Stimulated activated CD4-positive, alpha-beta T cell treated with anti-CD3 and anti-CD28 coated beads, TNF-alpha, amount 100 ng/mL, for 24 hours (primary cell): Measurements from ENCODE around the gene BIRC3.
"Not testable (repeated sequence)": the region's sequence is repeated elsewhere in the genome, so short reads cannot be mapped to it uniquely, and the experiment has no call there.

Experiments used
- DNase-seq, 3 experiments: peaks; one replicate each; pipeline ENCODE4 v3.0.0-alpha.2; 2020; ENCODE audit warnings: low read depth in 3 of 3

BIRC3 gene

GRCh38 chr11:102374633-102375424 is 57.5 kb downstream of the BIRC3 start:
- DNase-seq, result not testable (repeated sequence)

GRCh38 chr11:102375720-102376399 is 58.6 kb downstream of the BIRC3 start:
- DNase-seq, result no peak

DNA sequence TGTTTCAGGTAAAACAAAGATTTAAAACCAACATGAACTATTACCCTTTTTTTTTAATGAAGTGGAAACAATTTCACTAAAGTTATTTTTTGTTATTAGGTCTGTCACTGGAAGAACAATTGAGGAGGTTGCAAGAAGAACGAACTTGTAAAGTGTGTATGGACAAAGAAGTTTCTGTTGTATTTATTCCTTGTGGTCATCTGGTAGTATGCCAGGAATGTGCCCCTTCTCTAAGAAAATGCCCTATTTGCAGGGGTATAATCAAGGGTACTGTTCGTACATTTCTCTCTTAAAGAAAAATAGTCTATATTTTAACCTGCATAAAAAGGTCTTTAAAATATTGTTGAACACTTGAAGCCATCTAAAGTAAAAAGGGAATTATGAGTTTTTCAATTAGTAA is 60.6 kb downstream of the BIRC3 start:
- no peak for DNase-seq

GRCh38 chr11:102378818-102379217 is 61.5 kb downstream of the BIRC3 start:
- no peak for DNase-seq

DNA sequence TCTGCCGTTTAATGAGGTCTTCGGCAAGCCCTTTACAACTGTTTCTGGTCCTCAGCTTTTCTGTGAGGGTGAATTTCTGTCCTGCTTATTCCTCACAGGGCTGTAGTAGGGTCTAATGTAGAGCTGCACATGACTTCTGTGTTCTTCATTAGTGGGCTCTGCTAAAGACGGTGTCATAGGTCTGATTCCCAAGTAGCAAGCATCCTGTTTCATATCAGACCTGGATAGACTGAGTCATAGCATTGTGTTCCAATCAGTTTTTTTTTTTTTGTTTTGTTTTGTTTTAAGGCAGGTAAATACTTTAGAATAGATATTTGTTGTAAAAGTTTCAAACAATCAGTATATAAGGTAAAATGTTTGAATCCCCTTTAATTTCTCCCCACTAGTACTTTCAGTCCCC is 65.1 kb downstream of the BIRC3 start:
- no peak for DNase-seq

GRCh38 chr11:102383839-102384238 is 66.6 kb downstream of the BIRC3 start:
- no peak for DNase-seq

GRCh38 chr11:102384419-102385079 is 67.3 kb downstream of the BIRC3 start:
- DNase-seq, result no peak

DNA sequence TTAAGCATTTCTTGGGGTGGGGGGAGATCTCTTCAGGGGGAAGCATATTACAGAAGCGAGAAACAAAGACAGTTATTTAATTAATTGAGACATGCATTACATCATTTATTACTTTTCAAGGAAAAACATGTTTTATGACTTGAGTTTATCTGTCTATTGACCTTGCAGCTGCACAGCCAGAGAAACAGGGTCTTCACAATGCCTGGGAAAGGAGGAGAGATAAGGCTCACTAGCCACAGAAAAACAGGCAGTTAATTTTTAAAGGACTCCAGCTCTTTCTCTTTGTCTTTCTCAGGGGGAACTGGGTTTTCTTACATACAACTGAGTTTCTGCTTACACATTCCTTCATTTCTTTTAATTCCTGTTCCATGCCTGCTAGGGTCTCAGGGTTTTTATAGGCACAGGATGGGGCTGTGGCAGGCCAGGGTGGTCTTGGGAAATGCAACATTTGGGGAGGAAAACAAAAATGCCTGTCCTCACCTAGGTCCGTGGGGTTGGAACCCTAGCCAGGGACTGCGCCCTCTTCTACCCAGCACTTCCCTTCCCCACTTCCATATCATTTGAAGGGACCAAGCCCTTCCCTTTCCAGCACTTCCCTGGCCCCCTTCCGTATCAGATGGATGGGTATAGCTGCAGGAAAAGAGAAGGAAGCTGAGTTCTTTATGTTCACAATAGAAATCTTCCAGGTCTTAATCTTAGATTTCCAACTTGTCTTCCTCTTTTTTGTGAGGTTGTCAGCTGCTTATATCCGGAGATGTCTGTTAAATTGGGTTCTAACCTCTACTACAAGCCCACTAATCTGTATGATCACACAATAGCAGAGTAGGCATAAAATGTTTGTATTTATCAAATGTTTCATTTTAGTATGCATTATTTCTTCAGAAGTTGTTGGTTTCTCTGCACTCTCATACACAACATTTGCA is 68.1 kb downstream of the BIRC3 start:
- no peak for DNase-seq

GRCh38 chr11:102386136-102386734 is 69.0 kb downstream of the BIRC3 start:
- DNase-seq, result no peak

GRCh38 chr11:102387043-102387781 is 69.9 kb downstream of the BIRC3 start:
- DNase-seq, result no peak
